ENCODE measurements around the gene SLC2A11.

The SLC2A11 gene

GRCh38 chr22:23857606-23858483, at the start of gene SLC2A11:
Gene SLC2A11 (plus strand): TSS chr22:23857875. CDS start chr22:23858000, 125 bp downstream.
- Histone ChIP-seq H3K4me3 (peak within 1 kb of the TSS; percentile 77), H3K27ac (peak within 1 kb of the TSS; percentile 90 to 96)
- TF ChIP-seq CTCF (IDR thresholded peaks at IDR 0.05), result no peak
- DNase-seq (ENCODE audit: low spot score), result peak; percentile 95

GRCh38 chr22:23812378-23812777, 45.3 kb upstream of the SLC2A11 start:
- TF ChIP-seq CTCF (IDR thresholded peaks at IDR 0.05), result no peak
- no peak for DNase-seq (ENCODE audit: low spot score)
- no peak overlapping the region for H3K4me3 ChIP-seq
- H3K27ac ChIP-seq, result no peak overlapping the region

GRCh38 chr22:23815541-23816155, 42.0 kb upstream of the SLC2A11 start:
- no peak overlapping the region for H3K27ac ChIP-seq
- no peak for TF ChIP-seq CTCF (IDR thresholded peaks at IDR 0.05)
- no peak for DNase-seq (ENCODE audit: low spot score)
- no peak overlapping the region for H3K4me3 ChIP-seq

GRCh38 chr22:23816156-23816976, 41.3 kb upstream of the SLC2A11 start:
- no peak for DNase-seq (ENCODE audit: low spot score)
- no peak for TF ChIP-seq CTCF (IDR thresholded peaks at IDR 0.05)
- no peak overlapping the region for H3K27ac ChIP-seq
- H3K4me3 ChIP-seq, result no peak overlapping the region

GRCh38 chr22:23817146-23817545, 40.5 kb upstream of the SLC2A11 start:
- DNase-seq (ENCODE audit: low spot score), result no peak
- Histone ChIP-seq H3K27ac (no peak overlapping the region), H3K4me3 (no peak overlapping the region)
- no peak for TF ChIP-seq CTCF (IDR thresholded peaks at IDR 0.05)

GRCh38 chr22:23818541-23818940, 39.1 kb upstream of the SLC2A11 start:
- TF ChIP-seq CTCF (IDR thresholded peaks at IDR 0.05), result no peak
- no peak overlapping the region for H3K4me3 ChIP-seq
- DNase-seq (ENCODE audit: low spot score), result no peak
- H3K27ac ChIP-seq, result no peak overlapping the region
